SKM-1 treated with dmso at 0.1 percent for 144 hours (cell line): Measurements from ENCODE around the gene ZNF506.
"Not testable (repeated sequence)": the region's sequence is repeated elsewhere in the genome, so short reads cannot be mapped to it uniquely, and the experiment has no call there.

Experiments
- DNase-seq: peaks from one replicate; lab custom pipeline; 2025; ENCODE audit not compliant: unreplicated experiment; lab: John Stamatoyannopoulos, UW

The ZNF506 gene

GRCh38 chr19:19781791-19782190 is 39.8 kb downstream of the ZNF506 start:
- not testable (repeated sequence) for DNase-seq

- DNase-seq, result no peak
These were observed 42.9 kb downstream of the ZNF506 start for GRCh38 chr19:19778666-19779065.

GRCh38 chr19:19777692-19778091 is 43.9 kb downstream of the ZNF506 start:
- no peak for DNase-seq

- DNase-seq, result peak; percentile 98
These were observed 45.1 kb downstream of the ZNF506 start for GRCh38 chr19:19776206-19777008.

- no peak for DNase-seq
These were observed 45.7 kb downstream of the ZNF506 start for GRCh38 chr19:19775891-19776205.

- DNase-seq, result no peak
These were observed 47.1 kb downstream of the ZNF506 start for GRCh38 chr19:19774354-19775033.

- DNase-seq, result not testable (repeated sequence)
These were observed 49.6 kb downstream of the ZNF506 start for GRCh38 chr19:19771963-19772362.

GRCh38 chr19:19769971-19770370 is 51.6 kb downstream of the ZNF506 start:
- DNase-seq, result not testable (repeated sequence)

GRCh38 chr19:19758164-19758563 is 63.4 kb downstream of the ZNF506 start:
- DNase-seq, result no peak

- no peak for DNase-seq
These were observed 68.7 kb downstream of the ZNF506 start for GRCh38 chr19:19752760-19753403.

GRCh38 chr19:19751846-19752245 is 69.7 kb downstream of the ZNF506 start:
- DNase-seq, result no peak

- no peak for DNase-seq
These were observed 70.4 kb downstream of the ZNF506 start for GRCh38 chr19:19750842-19751790.

GRCh38 chr19:19749908-19750841 is 71.4 kb downstream of the ZNF506 start:
- no peak for DNase-seq

GRCh38 chr19:19749117-19749907 is 72.2 kb downstream of the ZNF506 start:
- DNase-seq, result no peak

- no peak for DNase-seq
These were observed 73.2 kb downstream of the ZNF506 start for GRCh38 chr19:19748249-19748938.

GRCh38 chr19:19747357-19748220 is 74.0 kb downstream of the ZNF506 start:
- no peak for DNase-seq
